ENCODE results near the gene SLC51A.
"Not testable (repeated sequence)": the region's sequence is repeated elsewhere in the genome, so short reads cannot be mapped to it uniquely, and the experiment has no call there.

Gene SLC51A

GRCh38 chr3:196216089-196216564 lies at the start of gene SLC51A:
TSS of gene SLC51A (plus strand) at chr3:196216534. CDS start at chr3:196216713, 179 bp downstream.
- DNase-seq = no peak

DNA sequence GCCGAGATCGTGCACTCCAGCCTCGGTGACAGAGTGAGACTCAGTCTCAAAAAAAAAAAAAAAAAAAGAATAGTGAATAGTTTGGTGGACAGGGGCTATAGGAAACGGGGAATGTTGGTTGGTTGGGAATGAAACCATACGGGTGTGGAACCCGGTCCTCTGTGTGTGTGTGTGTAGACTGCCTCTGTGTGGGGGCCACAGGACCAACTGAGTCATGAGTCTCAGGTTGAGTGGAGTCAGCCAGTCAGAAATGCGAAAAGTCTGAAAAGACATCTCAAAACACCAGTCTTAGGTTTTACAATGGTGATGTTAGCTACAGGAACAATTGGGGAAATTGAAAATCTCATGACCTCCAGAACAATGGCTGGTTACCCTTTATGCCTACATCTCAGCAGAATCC lies 49.6 kb upstream of the SLC51A start:
- no peak for DNase-seq

GRCh38 chr3:196168808-196169391 lies 47.4 kb upstream of the SLC51A start:
- DNase-seq = no peak

- no peak for DNase-seq
These were observed 46.5 kb upstream of the SLC51A start for GRCh38 chr3:196169836-196170240.

DNA sequence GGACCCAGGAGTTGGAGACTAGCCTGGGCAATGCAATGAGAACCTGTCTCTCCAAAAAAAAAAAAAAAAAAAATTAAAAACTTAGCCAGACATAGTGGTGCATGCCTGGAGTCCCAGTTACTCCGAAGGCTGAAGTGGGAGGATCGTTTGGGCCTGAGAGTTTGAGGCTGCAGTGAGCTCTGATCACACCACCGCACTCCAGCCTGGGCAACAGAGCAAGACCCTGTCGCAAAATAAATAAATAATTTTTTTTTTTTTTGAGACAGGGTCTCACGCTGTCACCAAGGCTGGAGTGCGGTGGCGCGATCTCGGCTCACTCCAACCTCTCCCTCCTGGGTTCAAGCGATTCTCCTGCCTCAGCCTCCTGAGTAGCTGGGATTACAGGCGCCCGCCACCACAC lies 46.0 kb upstream of the SLC51A start:
- not testable (repeated sequence) for DNase-seq

- DNase-seq = no peak
These were observed 41.7 kb upstream of the SLC51A start for GRCh38 chr3:196174652-196175051.

DNA sequence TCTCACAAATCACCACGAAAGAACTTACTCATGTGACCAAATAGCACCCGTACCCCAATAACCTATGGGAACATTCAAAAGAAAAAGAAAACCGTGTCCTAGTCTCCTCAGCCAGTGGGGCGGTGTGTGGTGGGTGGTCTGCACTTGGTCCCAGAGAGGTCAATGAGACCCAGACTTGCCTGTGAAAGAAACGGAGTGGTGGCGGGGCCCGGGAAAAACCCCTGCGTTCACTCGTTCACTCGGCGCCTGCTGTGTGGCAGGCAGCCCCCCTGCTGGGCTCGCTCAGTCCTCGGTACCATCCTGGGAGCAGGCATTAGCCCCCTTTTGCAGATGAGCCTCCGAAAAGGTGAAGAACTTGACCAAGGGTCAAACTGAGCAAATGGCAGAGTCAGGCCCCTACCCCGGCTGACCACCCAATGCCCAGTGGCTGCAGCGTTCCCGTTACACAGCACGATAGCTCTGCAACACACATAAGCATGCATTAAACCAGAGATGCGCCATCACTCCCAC lies 41.2 kb upstream of the SLC51A start:
- no peak for DNase-seq

DNA sequence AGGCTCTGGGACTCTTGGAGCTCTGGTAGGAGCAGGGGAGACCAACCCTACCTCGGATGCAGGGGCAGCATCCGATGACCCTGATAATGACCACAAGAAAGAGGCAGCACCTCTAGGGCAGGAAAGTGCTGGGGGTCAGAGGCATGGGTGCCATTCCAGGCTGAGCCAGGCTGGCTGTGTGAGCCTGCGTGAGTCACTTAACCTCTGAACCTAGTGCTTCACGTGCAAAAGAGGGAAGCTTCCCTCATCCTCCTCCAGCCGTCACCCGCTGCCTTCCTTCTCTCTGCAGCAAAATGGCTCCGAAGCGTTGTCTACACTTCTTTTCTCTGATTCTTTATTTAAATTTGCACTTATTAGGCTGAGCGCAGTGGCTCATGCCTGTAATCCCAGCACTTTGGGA lies 40.6 kb upstream of the SLC51A start:
- DNase-seq = no peak

DNA sequence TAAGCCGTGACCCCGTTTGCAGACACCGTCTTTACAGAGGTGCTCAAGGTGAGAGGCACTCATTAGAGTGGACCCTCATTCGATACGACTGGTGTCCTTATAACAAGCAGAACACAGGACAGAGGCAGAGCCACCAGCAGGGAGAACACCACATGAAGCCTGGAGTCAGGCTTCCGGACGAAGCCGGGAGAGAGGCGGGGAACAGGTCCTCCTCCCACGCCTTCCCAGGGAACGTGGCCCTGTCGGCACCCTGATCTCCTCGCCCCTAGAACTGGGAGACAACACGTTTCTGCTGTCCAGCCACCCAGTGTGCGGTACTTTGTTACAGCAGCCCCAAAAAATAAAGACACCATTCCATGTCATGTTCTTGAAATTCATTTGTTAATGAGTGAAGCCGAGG lies 38.8 kb upstream of the SLC51A start:
- DNase-seq = no peak

DNA sequence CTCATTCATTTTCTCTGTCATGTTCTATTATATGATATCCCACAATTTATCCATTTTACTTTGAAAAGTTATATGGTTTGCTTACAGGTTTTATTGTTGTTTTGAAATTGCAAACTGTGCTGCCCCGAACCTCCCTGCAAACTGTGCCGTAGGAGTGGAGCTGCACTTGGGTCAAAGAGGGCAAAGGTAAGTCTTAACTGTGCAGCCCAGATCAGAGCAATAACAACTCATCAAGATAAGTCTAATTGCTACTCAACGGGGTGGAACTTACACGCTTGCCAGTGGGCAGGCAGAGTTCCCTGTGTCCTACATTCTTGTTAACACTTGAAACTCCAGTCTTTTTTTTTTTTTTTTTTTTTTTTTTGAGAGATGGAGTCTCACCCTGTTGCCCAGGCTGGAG lies 38.4 kb upstream of the SLC51A start:
- no peak for DNase-seq

DNA sequence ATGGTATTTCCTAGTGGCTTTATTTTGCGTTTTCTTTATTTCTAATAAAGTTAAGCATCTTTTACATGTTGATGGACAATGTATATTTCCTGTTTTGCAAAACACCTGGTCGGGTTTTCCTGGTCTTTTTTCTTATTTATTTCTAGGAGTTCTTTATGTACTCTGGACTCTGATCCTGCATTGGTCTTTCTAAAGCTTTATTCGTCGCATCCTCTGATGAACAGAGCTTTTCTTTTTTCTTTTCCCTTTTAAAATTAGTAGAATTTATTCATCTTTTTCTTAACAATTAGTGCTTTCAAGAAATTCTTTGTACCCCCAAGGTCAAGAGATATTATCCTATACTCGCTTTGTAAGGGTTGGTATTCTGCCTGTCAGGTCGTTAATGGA lies 37.3 kb upstream of the SLC51A start:
- no peak for DNase-seq

DNA sequence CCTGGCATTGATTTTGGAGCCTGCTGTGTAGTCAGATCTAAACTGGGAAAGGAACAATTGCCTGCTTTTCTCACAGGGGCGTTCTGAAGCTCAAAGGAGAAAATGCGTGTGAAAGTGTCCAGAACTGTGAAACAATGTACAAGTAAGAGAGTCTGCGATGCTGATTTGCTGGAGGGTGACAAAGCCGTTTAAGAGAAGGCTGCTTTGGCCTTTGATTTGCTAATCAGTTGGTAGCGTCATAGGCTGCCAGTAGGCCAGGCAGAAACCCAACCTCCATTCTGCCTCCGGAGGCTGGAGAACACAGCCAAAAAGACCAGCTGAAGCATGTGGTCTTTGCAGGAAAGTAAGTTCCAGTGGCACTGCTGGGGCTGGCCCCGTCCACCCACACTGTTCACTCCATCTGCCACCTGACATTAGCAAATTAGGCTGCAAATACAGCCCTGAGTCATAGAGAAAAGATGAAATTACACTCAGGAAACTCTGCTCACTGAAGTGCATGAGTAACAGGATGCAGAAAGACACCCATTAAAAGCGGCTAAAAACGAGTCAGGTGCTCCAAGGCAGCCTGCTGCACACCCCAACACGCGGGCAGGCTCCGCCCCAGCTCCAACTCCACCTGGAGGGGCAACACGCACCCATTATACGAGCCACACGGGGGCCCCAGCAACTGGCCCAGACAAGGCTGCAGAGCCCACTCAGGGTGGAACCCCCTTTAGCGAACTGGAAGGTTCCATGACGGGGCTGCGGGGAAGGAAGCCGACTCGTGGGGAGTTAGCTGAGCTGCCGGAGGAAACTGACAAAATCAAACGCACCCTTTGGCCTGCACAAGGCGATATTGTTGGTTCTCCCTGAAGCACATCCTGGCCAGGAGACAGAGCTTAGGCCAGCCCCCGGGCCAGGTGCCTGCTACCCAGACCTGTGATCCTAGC lies 36.7 kb upstream of the SLC51A start:
- DNase-seq = peak; percentile 86

DNA sequence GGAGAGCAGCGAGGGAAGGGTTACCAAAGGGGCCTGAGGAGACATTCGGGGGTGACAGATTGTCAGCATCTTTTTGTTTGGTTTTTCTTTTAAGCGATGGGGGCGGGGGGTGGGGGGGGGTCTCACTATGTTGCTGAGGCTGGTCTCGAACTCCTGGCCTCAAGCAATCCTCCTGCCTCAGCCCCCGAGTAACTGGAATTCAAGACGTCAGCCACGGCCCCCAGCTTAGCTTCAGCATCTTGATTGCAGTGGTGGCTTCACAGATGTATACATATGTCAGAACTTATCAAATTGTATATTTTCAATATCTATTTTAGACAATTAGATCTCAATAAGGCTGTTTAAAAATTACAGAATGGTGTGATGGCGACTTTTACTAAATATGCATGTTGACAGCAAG lies 36.0 kb upstream of the SLC51A start:
- DNase-seq = no peak

DNA sequence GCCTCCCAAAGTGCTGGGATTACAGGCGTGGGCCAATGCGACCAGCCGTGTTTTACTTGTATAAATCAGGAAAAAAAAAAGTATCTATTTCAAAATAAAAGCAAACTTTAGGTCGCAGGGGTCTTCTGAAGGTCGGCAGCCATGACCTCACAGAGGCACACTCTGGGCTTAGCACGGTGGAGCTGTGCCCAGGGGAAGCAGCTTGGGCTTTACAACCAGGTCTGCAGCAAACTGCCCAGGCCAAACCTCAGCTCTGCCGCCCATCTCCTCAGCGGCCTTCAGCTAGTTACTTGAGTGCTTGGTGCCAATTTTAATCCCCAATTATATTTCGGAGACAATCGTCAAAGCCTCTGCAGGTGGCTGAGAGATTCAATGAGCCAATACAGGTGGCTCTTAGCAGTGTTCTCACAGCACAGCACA lies 35.2 kb upstream of the SLC51A start:
- no peak for DNase-seq

DNA sequence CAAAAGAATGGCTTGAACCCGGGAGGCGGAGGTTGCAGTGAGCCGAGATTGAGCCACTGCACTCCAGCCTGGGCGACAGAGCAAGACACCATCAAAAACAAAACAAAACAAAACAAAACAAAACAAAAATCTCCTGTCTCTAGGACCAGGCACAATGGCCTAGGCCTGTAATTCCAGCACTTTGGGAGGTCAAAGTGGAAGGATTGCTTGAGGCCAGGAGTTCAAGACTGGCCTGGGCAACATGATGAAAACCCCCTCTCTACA lies 32.2 kb upstream of the SLC51A start:
- DNase-seq = not testable (repeated sequence)

- DNase-seq = no peak
These were observed 31.5 kb upstream of the SLC51A start for GRCh38 chr3:196184881-196185280.

GRCh38 chr3:196186651-196187573 lies 29.4 kb upstream of the SLC51A start:
- no peak for DNase-seq

GRCh38 chr3:196189566-196190347 lies 26.6 kb upstream of the SLC51A start:
- no peak for DNase-seq

GRCh38 chr3:196192036-196192523 lies 24.3 kb upstream of the SLC51A start:
- no peak for DNase-seq

DNA sequence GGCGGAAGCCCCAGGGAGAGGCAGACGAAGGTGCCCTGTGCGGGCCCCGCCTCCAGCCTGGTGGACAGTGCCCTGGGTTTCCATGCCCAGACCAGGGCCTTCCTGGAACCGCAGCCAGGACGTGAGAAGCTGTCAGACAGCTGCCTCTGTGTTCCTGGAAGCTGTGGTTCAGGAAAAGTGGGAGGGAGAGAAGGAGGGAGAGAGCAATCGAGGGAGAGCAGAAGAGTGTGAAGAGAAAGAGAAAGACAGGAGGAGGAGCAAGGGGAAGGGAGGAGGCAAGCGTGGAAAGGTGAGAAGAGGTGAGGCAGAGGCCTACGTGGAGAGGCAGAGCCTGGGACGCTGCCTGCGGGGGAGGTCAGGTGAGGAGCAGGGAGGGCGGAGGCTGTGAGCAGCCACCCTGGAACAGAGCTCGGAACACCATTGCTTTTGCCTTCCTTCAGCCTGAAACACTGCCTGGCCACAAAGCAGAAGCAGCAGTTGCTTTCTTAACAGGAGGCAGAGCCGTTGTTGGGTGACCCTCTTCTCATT lies 23.7 kb upstream of the SLC51A start:
- DNase-seq = no peak

DNA sequence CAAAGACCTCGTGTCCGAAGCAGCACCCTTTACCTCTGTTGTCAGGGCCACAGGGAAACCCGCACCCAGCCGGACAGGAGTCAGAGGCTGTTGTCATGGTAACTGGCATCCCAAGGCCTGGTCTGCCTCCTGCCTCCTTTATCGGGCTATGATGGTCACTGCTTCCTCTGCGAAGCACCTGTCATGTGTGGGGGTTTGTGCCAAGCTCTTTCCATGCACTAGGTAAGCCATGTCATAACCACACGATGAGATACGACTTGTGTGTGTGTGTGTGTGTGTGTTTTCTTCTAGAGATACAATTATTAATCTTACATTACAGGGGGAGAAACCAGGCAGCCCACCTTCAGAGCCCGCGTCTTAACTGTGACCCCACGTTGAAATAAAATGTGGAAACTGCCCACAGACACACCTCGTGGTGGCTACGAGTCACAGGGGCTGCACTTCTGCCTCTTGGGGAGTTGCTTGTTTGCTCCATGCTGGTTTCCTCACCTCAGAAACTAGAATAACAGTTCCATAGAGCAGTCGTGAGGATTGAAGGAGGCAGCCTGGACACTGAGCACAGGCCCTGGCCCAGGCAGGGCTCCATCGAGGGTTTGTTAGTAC lies 23.1 kb upstream of the SLC51A start:
- DNase-seq = no peak
